A375 (cell line): ENCODE data around the gene LYPD6B. TPM values are rescaled to one million over a fixed set of nuclear protein-coding genes. Genes with fewer than 3 reads are reported as not detected.

Experiments
- total RNA-seq: library from RNA; depleted of rRNA; stranded (reverse); fragments of >200 nt; shearing (Covaris generic); gene quantifications from 2 replicates; pipeline ENCODE4 v1.2.3, GENCODE V29; 2014; rRNA removed

The LYPD6B gene
- total RNA-seq, result 1.2 TPM in 1 of 2 replicates, not detected in the other

GRCh38 chr2:149038442-149039212, at the start of gene LYPD6B:
Gene LYPD6B (plus strand): TSS chr2:149038699. CDS start chr2:149130949, 92,250 bp downstream.

Other genes starting within 250 kb of the LYPD6B start
- gene KIF5C, start 163.5 kb upstream of the LYPD6B start, total RNA-seq, result 4.1 and 4.7 TPM in 2 replicates